ENCODE data around the gene SCN9A.

Gene SCN9A

DNA sequence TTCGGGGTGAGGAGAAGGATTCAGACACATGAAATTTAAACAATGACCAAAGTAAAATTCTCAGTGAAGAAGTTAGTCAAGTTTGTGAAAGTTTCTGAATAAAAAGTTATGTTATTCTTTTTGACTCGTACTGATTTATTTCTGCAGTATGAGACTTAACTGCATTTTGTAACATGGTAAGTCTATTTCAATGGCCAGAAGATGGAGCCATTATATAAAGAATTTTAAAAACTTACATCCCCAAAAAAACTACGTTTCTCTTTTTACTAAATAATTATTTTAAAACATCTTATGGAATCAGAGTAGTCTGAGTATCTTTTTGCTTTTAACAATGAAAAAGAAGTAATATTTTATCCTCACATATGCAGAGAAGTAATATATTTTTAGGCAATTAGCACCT lies 196.5 kb downstream of the SCN9A start:
- DNase-seq (ENCODE audit: low read depth): no peak

DNA sequence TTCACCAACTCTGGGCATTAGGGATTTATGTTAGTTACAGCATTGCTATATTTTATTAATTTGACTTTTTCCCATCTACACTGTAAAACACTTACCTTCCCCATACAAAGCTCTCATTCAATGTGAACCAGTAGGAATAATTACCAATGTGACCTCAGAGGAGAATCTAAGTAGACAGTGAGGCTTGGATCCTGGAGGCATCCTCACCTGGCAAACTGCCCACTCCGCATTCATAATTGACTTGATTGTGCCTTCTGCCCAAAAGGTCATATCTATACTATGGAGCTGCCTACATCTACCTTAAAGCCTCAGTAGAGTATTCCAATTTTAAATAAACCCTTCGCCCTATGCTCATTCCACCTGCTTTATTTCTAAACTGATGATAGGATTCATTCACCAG lies 202.5 kb downstream of the SCN9A start:
- no peak for DNase-seq (ENCODE audit: low read depth)

DNA sequence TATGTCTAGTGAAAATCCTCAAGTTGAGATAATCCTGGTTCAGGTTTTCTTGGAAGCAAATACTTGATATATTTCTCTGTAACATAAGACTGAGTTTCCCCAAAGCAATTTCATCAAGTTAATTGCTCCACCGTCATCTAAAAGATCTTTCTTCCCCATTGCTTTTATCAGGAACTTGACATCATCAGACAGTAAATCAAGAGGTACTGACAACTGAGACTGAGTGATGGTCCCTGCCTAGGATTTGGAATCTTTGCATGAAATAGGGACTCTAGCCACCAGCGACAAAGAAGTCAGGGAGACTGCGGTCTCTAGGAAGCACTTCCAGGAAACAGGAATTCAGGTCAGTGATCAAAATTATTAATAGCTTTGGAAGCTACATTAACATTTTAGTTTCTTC lies 204.5 kb downstream of the SCN9A start:
- DNase-seq (ENCODE audit: low read depth): no peak

DNA sequence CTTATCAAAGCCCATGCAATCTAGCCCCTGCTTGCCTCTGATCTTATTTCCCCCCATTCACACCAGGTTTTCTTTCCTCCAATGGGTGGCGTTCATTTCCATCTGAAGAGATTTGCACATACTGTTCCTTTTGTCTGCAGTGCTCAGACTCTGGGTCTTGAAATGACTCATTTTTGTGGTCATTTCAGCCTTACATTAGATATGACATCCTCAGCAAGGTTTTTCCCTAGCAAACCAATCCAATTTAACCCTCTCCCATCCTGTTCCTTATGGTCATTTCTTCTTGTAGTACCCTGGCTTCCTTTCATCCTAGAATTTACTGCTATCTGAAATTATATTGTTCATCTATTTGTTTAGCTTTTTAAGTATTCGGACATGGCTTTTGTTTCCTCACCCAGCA lies 205.4 kb downstream of the SCN9A start:
- DNase-seq (ENCODE audit: low read depth): no peak

DNA sequence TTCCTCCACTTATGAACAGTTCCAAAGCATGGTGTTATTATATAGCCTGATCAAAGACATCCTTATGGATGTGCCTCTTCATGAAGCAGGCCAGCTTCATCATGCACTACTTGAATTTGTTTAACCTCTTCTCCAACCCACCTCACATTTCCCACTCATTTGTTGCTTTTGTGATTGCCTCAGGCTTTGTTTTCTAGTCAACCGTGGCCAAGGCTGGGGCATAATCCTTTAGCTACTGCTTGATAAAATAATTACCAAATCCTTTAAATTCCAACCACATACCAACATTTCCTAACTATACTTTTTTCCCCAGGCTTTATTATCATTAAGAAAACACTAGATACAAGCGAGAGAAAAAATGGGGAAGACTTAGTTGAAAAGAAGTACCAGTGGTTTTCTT lies 208.3 kb downstream of the SCN9A start:
- DNase-seq (ENCODE audit: low read depth): no peak

GRCh38 chr2:166163775-166164174 lies 212.0 kb downstream of the SCN9A start:
- no peak for DNase-seq (ENCODE audit: low read depth)

- no peak for DNase-seq (ENCODE audit: low read depth)
These were observed 217.2 kb downstream of the SCN9A start for GRCh38 chr2:166158546-166158945.

- DNase-seq (ENCODE audit: low read depth): no peak
These were observed 218.2 kb downstream of the SCN9A start for GRCh38 chr2:166157578-166157977.

- no peak for DNase-seq (ENCODE audit: low read depth)
These were observed 218.7 kb downstream of the SCN9A start for GRCh38 chr2:166156985-166157490.

- DNase-seq (ENCODE audit: low read depth): no peak
These were observed 220.2 kb downstream of the SCN9A start for GRCh38 chr2:166155589-166155988.

GRCh38 chr2:166154685-166155338 lies 220.9 kb downstream of the SCN9A start:
- no peak for DNase-seq (ENCODE audit: low read depth)

GRCh38 chr2:166152064-166152463 lies 223.7 kb downstream of the SCN9A start:
- DNase-seq (ENCODE audit: low read depth): no peak

DNA sequence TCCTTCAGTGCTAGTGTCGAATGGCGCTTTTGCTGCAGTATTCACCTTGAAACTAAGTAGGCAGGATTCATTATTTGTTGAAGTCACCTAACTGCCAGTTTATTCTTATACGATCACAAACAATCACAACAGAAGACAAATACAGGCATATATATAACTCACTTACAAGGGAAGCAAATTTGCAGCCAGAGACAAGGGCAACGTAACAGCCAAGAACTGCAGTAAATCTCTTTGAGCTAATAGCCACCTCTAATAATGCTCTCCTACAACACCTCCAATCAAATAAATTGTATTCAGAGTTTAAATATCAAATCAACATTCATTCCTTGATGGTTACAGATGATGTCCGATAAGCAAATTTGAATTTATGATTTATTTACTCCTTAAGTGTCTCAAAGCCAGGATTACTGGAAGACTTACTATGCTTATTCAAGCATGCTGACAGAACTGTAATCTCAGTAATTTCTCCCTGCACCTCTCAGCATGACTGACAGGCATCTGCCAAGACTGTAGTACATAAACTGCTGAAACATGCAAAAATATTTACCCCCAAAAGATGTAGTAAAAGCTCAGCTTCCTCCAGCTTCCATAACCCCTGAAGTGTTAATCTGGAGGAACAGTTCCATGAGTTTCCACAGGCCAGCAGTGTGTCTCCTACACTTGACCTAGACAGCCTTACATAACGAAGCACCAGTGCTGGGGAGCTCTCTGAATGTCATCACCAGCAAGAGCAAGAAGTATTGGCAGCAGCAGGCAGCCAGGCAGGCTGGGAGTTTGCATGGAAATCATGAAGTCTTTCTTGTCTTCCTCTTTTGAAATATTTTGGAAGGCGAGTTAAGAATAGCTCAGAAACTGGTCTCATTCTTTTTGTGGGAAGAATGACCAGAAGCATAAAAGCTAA lies 227.0 kb downstream of the SCN9A start:
- DNase-seq (ENCODE audit: low read depth): no peak

DNA sequence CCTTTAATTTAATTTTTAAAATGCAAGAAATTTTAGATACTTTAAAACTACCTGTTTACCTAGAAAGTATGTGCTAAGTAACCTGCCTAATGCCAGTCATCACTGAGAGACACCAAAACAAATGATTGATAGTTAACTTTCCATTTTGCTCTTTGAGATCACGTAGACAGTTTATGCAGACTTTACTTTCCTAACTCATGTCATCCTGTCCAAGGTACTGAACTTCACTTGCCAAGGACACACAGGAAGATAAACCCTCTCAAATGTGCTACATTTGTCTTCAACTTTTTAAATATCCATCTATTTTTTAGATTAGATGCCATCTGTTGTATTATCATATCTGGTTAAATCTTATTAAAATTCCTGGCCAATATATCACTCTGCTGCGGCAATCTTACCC lies 227.9 kb downstream of the SCN9A start:
- no peak for DNase-seq (ENCODE audit: low read depth)

Data from HS-5 (cell line).